ENCODE results near the gene ATP6V1A. TPM values are rescaled to one million over a fixed set of nuclear protein-coding genes. Genes with fewer than 3 reads are reported as not detected.

ATP6V1A gene
- total and polyA plus RNA-seq, 5 donors from 2014 or later, result 19.3 to 50.6 (median 43.0) TPM

DNA sequence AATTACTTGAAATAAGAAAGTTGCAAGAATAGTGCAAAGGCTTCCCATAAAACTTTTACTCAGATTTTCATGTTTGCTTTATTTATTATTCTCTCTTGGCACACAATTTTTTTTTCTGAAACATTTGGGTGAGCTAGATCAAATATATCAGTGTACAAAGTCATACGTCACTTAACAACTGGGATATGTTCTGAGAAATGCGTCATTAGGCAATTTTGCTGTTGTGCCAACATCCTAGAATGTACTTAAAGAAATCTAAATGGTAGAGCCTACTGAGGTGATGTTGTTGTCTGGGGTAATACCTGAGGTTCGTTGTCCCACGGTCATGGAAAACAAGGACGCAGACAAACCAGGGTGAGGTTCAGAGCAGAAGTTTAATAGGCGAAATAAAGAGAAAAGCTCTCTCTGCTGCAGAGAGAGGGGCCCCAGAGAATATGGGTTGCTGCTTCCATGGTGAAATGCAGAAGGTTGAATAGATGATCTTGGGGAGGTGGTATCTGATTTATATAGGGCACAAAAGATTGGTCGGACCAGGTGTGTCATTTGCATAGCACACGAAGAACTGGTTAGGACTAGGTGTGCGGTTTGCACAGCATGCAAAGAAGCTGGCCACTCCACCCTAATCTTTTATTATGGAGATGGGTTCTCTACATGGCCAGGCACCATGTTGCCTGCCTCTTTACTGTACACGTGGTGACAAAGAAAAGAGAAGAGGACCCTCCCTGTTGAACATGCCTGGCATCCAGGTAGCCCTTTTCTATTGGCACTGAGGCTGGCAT, 82.9 kb downstream of the ATP6V1A start:
- Mint-ChIP-seq H3K4me3 (no peak overlapping the region), H3K27ac (no peak overlapping the region), H3K4me1 (peaks cover 4 to 20% (median 14%) of the 10 kb centered on the region in 4 donors), H3K27me3 (no peaks in the 10 kb centered on the region), H3K9me3 (peaks cover 0 to 15% (median 4%) of the 10 kb centered on the region in 7 donors), H3K36me3 (peaks cover 4% of the 10 kb centered on the region)
- no peak for DNase-seq
- no peaks in the 10 kb centered on the region for H3K27me3 ChIP-seq (ENCODE audit: control insufficient read depth, insufficient read depth, low read length)
- H3K27ac ChIP-seq (ENCODE audit: insufficient read depth, low read length, poor library complexity, severe bottlenecking), result no peak overlapping the region
- no peak for ATAC-seq (ENCODE audit: low read depth in 2 of 2)
- peaks cover 0 to 2% of the 10 kb centered on the region in 2 experiments for H3K9me3 ChIP-seq (ENCODE audit: control insufficient read depth in 2 of 2, low read length in 2 of 2)
- H3K36me3 ChIP-seq (ENCODE audit: control insufficient read depth, insufficient read depth, low read length), result no peaks in the 10 kb centered on the region
- no peak overlapping the region for H3K4me3 ChIP-seq (ENCODE audit: low read depth, low read length)
- peaks cover 14% of the 10 kb centered on the region for H3K4me1 ChIP-seq (ENCODE audit: control insufficient read depth, insufficient read depth, low read length, poor library complexity, severe bottlenecking)

DNA sequence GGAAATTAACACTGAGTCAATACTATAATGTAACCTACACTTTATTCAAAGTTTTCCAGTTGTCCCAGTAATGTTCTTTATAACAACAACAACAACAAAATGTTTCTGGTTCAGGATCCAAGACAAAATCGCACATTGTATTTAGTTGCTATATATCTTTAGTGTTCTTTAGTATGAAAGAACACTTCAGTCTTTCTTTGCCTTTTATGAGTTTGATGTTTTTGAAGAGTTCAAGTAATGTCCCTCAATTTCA, 84.2 kb downstream of the ATP6V1A start:
- H3K27ac ChIP-seq (ENCODE audit: insufficient read depth, low read length, poor library complexity, severe bottlenecking), result no peak overlapping the region
- H3K27ac Mint-ChIP-seq, result peak overlapping the region in 1 of 3 donors; percentile 34

GRCh38 chr3:113832477-113833164, 85.8 kb downstream of the ATP6V1A start:
- peaks cover 5 to 20% (median 14%) of the 10 kb centered on the region in 4 donors for H3K4me1 Mint-ChIP-seq
- H3K9me3 Mint-ChIP-seq, result peaks cover 0 to 15% (median 6%) of the 10 kb centered on the region in 7 donors
- H3K27me3 Mint-ChIP-seq, result peaks cover 6% of the 10 kb centered on the region
- Histone ChIP-seq H3K4me3 (ENCODE audit: low read depth, low read length) (no peak overlapping the region), H3K36me3 (ENCODE audit: control insufficient read depth, insufficient read depth, low read length) (no peaks in the 10 kb centered on the region), H3K27ac (ENCODE audit: insufficient read depth, low read length, poor library complexity, severe bottlenecking) (no peak overlapping the region), H3K27me3 (ENCODE audit: control insufficient read depth, insufficient read depth, low read length) (no peaks in the 10 kb centered on the region), H3K4me1 (ENCODE audit: control insufficient read depth, insufficient read depth, low read length, poor library complexity, severe bottlenecking) (peaks cover 14% of the 10 kb centered on the region), H3K9me3 (ENCODE audit: control insufficient read depth in 2 of 2, low read length in 2 of 2) (peaks cover 0 to 2% of the 10 kb centered on the region in 2 experiments)
- peak in 1 of 3 donors; percentile 16 for DNase-seq
- peaks cover 4% of the 10 kb centered on the region for H3K36me3 Mint-ChIP-seq
- peak overlapping the region in 1 of 3 donors; percentile 69 for H3K27ac Mint-ChIP-seq
- H3K4me3 Mint-ChIP-seq, result no peak overlapping the region
- ATAC-seq (ENCODE audit: low read depth in 2 of 2), result no peak

More for the DNA sequence above, 84.2 kb downstream of the ATP6V1A start:
- peaks cover 6% of the 10 kb centered on the region for H3K27me3 Mint-ChIP-seq
- DNase-seq (no peak), ATAC-seq (ENCODE audit: low read depth in 2 of 2) (no peak)
- H3K9me3 Mint-ChIP-seq, result peaks cover 0 to 15% (median 6%) of the 10 kb centered on the region in 7 donors
- Histone ChIP-seq H3K4me1 (ENCODE audit: control insufficient read depth, insufficient read depth, low read length, poor library complexity, severe bottlenecking) (peaks cover 14% of the 10 kb centered on the region), H3K9me3 (ENCODE audit: control insufficient read depth in 2 of 2, low read length in 2 of 2) (peaks cover 0 to 2% of the 10 kb centered on the region in 2 experiments), H3K27me3 (ENCODE audit: control insufficient read depth, insufficient read depth, low read length) (no peaks in the 10 kb centered on the region), H3K36me3 (ENCODE audit: control insufficient read depth, insufficient read depth, low read length) (no peaks in the 10 kb centered on the region), H3K4me3 (ENCODE audit: low read depth, low read length) (no peak overlapping the region)
- peaks cover 4% of the 10 kb centered on the region for H3K36me3 Mint-ChIP-seq
- H3K4me3 Mint-ChIP-seq, result peak overlapping the region in 1 of 4 donors; percentile 48
- peaks cover 5 to 20% (median 14%) of the 10 kb centered on the region in 4 donors for H3K4me1 Mint-ChIP-seq

- Mint-ChIP-seq H3K9me3 (peaks cover 0 to 12% (median 6%) of the 10 kb centered on the region in 7 donors), H3K4me1 (peaks cover 3 to 20% (median 18%) of the 10 kb centered on the region in 4 donors), H3K27ac (no peak overlapping the region), H3K27me3 (peaks cover 6% of the 10 kb centered on the region), H3K4me3 (no peak overlapping the region), H3K36me3 (peaks cover 4% of the 10 kb centered on the region)
- Histone ChIP-seq H3K27ac (ENCODE audit: insufficient read depth, low read length, poor library complexity, severe bottlenecking) (no peak overlapping the region), H3K4me3 (ENCODE audit: low read depth, low read length) (no peak overlapping the region), H3K4me1 (ENCODE audit: control insufficient read depth, insufficient read depth, low read length, poor library complexity, severe bottlenecking) (peaks cover 22% of the 10 kb centered on the region), H3K36me3 (ENCODE audit: control insufficient read depth, insufficient read depth, low read length) (no peaks in the 10 kb centered on the region), H3K27me3 (ENCODE audit: control insufficient read depth, insufficient read depth, low read length) (no peaks in the 10 kb centered on the region), H3K9me3 (ENCODE audit: control insufficient read depth in 2 of 2, low read length in 2 of 2) (peaks cover 0 to 2% of the 10 kb centered on the region in 2 experiments)
- DNase-seq (no peak), ATAC-seq (ENCODE audit: low read depth in 2 of 2) (no peak)
Observed at GRCh38 chr3:113834983-113835382, 88.1 kb downstream of the ATP6V1A start.

- Mint-ChIP-seq H3K9me3 (peaks cover 0 to 1% (median 0%) of the 10 kb centered on the region in 7 donors), H3K36me3 (no peaks in the 10 kb centered on the region), H3K4me3 (peak within 1 kb of the TSS; percentile 39 to 93 (median 78)), H3K27ac (no peak within 1 kb of the TSS), H3K4me1 (peaks cover 0 to 9% (median under 1%) of the 10 kb centered on the region in 4 donors), H3K27me3 (peaks cover 6% of the 10 kb centered on the region)
- Histone ChIP-seq H3K27me3 (ENCODE audit: control insufficient read depth, insufficient read depth, low read length) (no peaks in the 10 kb centered on the region), H3K4me3 (ENCODE audit: low read depth, low read length) (peak within 1 kb of the TSS; percentile 69), H3K36me3 (ENCODE audit: control insufficient read depth, insufficient read depth, low read length) (no peaks in the 10 kb centered on the region), H3K9me3 (ENCODE audit: control insufficient read depth in 2 of 2, low read length in 2 of 2) (no peaks in the 10 kb centered on the region), H3K27ac (ENCODE audit: insufficient read depth, low read length, poor library complexity, severe bottlenecking) (no peak within 1 kb of the TSS), H3K4me1 (ENCODE audit: control insufficient read depth, insufficient read depth, low read length, poor library complexity, severe bottlenecking) (peaks cover 9% of the 10 kb centered on the region)
- DNase-seq, result peak; percentile 74 to 90 (median 83)
- ATAC-seq (ENCODE audit: low read depth in 2 of 2), result peak; percentile 95 to 96
Observed at GRCh38 chr3:113838631-113839209, 91.9 kb downstream of the ATP6V1A start, which contains the start of gene GRAMD1C. GRAMD1C (plus strand) TSS chr3:113838788; CDS start chr3:113838910, 122 bp downstream.

- Histone ChIP-seq H3K4me3 (ENCODE audit: low read depth, low read length) (no peak overlapping the region), H3K36me3 (ENCODE audit: control insufficient read depth, insufficient read depth, low read length) (no peaks in the 10 kb centered on the region), H3K4me1 (ENCODE audit: control insufficient read depth, insufficient read depth, low read length, poor library complexity, severe bottlenecking) (peaks cover 9% of the 10 kb centered on the region), H3K27ac (ENCODE audit: insufficient read depth, low read length, poor library complexity, severe bottlenecking) (no peak overlapping the region), H3K9me3 (ENCODE audit: control insufficient read depth in 2 of 2, low read length in 2 of 2) (no peaks in the 10 kb centered on the region), H3K27me3 (ENCODE audit: control insufficient read depth, insufficient read depth, low read length) (no peaks in the 10 kb centered on the region)
- DNase-seq, result no peak
- Mint-ChIP-seq H3K4me1 (peaks cover 0 to 9% (median under 1%) of the 10 kb centered on the region in 4 donors), H3K27ac (no peak overlapping the region), H3K36me3 (no peaks in the 10 kb centered on the region), H3K4me3 (peak overlapping the region; percentile 39 to 93 (median 78)), H3K27me3 (peaks cover 9% of the 10 kb centered on the region), H3K9me3 (peaks cover 0 to 1% (median 0%) of the 10 kb centered on the region in 7 donors)
- ATAC-seq (ENCODE audit: low read depth in 2 of 2), result no peak
Observed at GRCh38 chr3:113839551-113839950, 92.7 kb downstream of the ATP6V1A start.

- Histone ChIP-seq H3K36me3 (ENCODE audit: control insufficient read depth, insufficient read depth, low read length) (no peaks in the 10 kb centered on the region), H3K4me3 (ENCODE audit: low read depth, low read length) (no peak overlapping the region), H3K27me3 (ENCODE audit: control insufficient read depth, insufficient read depth, low read length) (no peaks in the 10 kb centered on the region), H3K27ac (ENCODE audit: insufficient read depth, low read length, poor library complexity, severe bottlenecking) (no peak overlapping the region), H3K4me1 (ENCODE audit: control insufficient read depth, insufficient read depth, low read length, poor library complexity, severe bottlenecking) (no peaks in the 10 kb centered on the region), H3K9me3 (ENCODE audit: control insufficient read depth in 2 of 2, low read length in 2 of 2) (no peaks in the 10 kb centered on the region)
- Mint-ChIP-seq H3K27me3 (peaks cover 9% of the 10 kb centered on the region), H3K4me1 (peaks cover 0 to 3% (median 0%) of the 10 kb centered on the region in 4 donors), H3K36me3 (no peaks in the 10 kb centered on the region), H3K27ac (no peak overlapping the region), H3K9me3 (no peaks in the 10 kb centered on the region), H3K4me3 (no peak overlapping the region)
- DNase-seq (peak in 2 of 3 donors; percentile 36 to 58), ATAC-seq (ENCODE audit: low read depth in 2 of 2) (no peak)
Observed at GRCh38 chr3:113844622-113845222, 97.9 kb downstream of the ATP6V1A start.

All from CD4-positive, CD25-positive, alpha-beta regulatory T cell (primary cell).